ENCODE measurements around the gene JAKMIP1.

DNA sequence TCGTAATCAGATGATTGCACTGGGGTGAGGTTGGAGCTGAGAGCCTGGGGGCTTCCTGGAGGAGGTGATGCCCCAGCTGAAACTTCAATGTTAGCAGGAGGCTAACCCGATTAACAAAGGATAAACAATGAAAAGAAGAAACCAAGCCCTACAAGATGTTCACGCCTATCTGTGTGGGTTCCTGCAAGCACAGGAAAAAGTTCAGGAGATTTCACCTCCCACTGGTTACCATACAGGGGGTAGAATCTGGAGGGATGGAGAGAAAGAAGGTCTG lies 27.5 kb downstream of the JAKMIP1 start:
- TF ChIP-seq POLR2A (IDR thresholded peaks at IDR 0.05; ENCODE audit: low read length) (no peak), GATA1 (IDR thresholded peaks at IDR 0.05; ENCODE audit: low read depth, low read length) (no peak)

Data from erythroblast (primary cell).